ENCODE measurements around the gene SCP2D1.

DNA sequence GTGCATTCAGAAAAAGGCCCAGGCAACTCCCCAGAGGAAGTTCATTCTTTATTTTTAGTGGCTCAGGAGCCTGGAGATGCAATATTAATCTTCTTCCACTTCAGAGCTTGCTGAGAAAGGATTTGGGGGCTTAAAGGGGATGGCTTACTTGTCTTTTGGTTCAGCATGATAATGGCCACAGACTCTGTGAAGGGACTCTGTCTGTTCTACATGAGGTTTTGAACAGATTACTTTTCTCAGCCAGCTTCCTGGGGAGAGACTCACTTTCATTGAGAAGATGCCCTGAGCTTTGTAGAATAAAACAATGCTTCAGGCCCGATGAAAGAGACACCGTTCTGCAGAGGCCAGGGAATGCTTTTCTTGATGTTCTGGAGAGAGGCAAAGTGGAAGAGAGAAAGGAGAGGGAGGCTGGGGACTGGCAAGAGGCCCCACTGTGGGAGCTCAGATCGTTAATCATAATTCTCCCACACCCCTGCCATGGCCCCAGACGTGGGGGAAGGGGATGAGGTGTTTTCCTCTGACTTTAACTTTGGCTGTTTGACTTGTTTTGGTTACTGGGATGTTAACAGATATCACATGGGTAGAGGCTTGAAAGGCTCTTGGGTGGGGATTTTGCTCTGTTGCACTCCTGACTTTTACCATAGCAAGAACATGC lies 19.1 kb downstream of the SCP2D1 start:
- no peak for TF ChIP-seq POLR2A (IDR thresholded peaks at IDR 0.05; ENCODE audit: control extremely low read depth in 1 of 2, low read depth in 2 of 2, low read length in 2 of 2)
- TF ChIP-seq MAFK (IDR thresholded peaks at IDR 0.05; ENCODE audit: low read depth, low read length) = no peak
- TF ChIP-seq TCF12 (IDR thresholded peaks at IDR 0.05; ENCODE audit: low read depth, low read length) = no peak
- TF ChIP-seq SUZ12 (IDR thresholded peaks at IDR 0.05; ENCODE audit: low read length) = no peak
- no peak for TF ChIP-seq CTCF (IDR thresholded peaks at IDR 0.05; ENCODE audit: control extremely low read depth in 1 of 3, insufficient read depth in 1 of 3, low read depth in 1 of 3, low read length in 3 of 3)
- TF ChIP-seq YY1 (IDR thresholded peaks at IDR 0.05; ENCODE audit: low read depth, low read length) = no peak
- TF ChIP-seq EZH2 (IDR thresholded peaks at IDR 0.05; ENCODE audit: low read depth, low read length, severe bottlenecking) = no peak
- no peak for TF ChIP-seq KDM5A (IDR thresholded peaks at IDR 0.05; ENCODE audit: low read length)
